CD14-positive monocyte (primary cell): Measurements from ENCODE around the gene ACIN1. TPM values are rescaled to one million over a fixed set of nuclear protein-coding genes. Genes with fewer than 3 reads are reported as not detected.

ENCODE experiments used
- DNase-seq, 3 donors: peaks; one replicate each; pipeline ENCODE4 v3.0.0-alpha.2; 2011 to 2022
- H2AFZ ChIP-seq: 2 replicates; pipeline ENCODE4 v1.6.0; 2012; ENCODE audit warnings: mild to moderate bottlenecking, low read depth, low read length, inconsistent platforms; ENCODE audit not compliant: insufficient read depth, poor library complexity, severe bottlenecking
- H3K27ac ChIP-seq, 2 donors: 1 replicate in 1 of 2; 2 replicates in 1 of 2; pipeline ENCODE4 v1.5.1; 2012 to 2013; ENCODE audit warnings: low read length in 2 of 2, control low read depth in 1 of 2, inconsistent platforms in 1 of 2, low read depth in 1 of 2, mild to moderate bottlenecking in 1 of 2
- H3K27me3 ChIP-seq, 2 donors: one replicate each; pipeline versions ENCODE4 v1.6.0 to v1.6.1; 2011 to 2013; ENCODE audit warnings: low read length in 2 of 2; ENCODE audit not compliant: control insufficient read depth in 2 of 2, insufficient read depth in 2 of 2
- H3K36me3 ChIP-seq, 2 donors: replicated peaks in 1 of 2; 1 replicate in 1 of 2; 2 replicates in 1 of 2; pipeline versions ENCODE4 v1.5.1 to v1.6.1; 2012 to 2013; ENCODE audit warnings: low read length in 2 of 2, control low read depth in 1 of 2, inconsistent platforms in 1 of 2, mild to moderate bottlenecking in 1 of 2; ENCODE audit not compliant: insufficient read depth in 2 of 2, control insufficient read depth in 1 of 2
- H3K4me1 ChIP-seq, 2 donors: 1 replicate in 1 of 2; 2 replicates in 1 of 2; pipeline versions ENCODE4 v1.5.1 to v1.6.1; 2012 to 2013; ENCODE audit warnings: low read length in 2 of 2, control low read depth in 1 of 2, inconsistent platforms in 1 of 2, mild to moderate bottlenecking in 1 of 2, moderate library complexity in 1 of 2; ENCODE audit not compliant: insufficient read depth in 2 of 2, control insufficient read depth in 1 of 2
- H3K4me2 ChIP-seq: replicated peaks from 2 replicates; pipeline ENCODE3; 2012; ENCODE audit warnings: low read length, moderate library complexity, mild to moderate bottlenecking; ENCODE audit not compliant: poor library complexity, severe bottlenecking; ENCODE audit errors: extremely low read depth
- H3K4me3 ChIP-seq, 3 experiments: fragments of 200-600 bp in 1 of 3; sonication (generic) in 1 of 3; replicated peaks in 1 of 3; 1 replicate in 2 of 3; 2 replicates in 1 of 3; pipeline ENCODE4 v1.5.1; 2011 to 2013; ENCODE audit warnings: low read length in 3 of 3, mild to moderate bottlenecking in 3 of 3, control low read depth in 2 of 3, low read depth in 2 of 3, inconsistent platforms in 1 of 3, moderate library complexity in 1 of 3
- H3K79me2 ChIP-seq: 2 replicates; pipeline ENCODE4 v1.6.0; 2012; ENCODE audit warnings: mild to moderate bottlenecking, control low read depth, inconsistent platforms, low read length, moderate library complexity; ENCODE audit not compliant: insufficient read depth
- H3K9ac ChIP-seq: 2 replicates; pipeline ENCODE4 v1.6.0; 2017; ENCODE audit warnings: low read length, mild to moderate bottlenecking; ENCODE audit not compliant: insufficient read depth, poor library complexity, severe bottlenecking
- H3K9me3 ChIP-seq, 2 donors: replicated peaks in 1 of 2; 1 replicate in 1 of 2; 2 replicates in 1 of 2; pipeline versions ENCODE4 v1.5.1 to v1.6.1; 2012 to 2013; ENCODE audit warnings: low read length in 2 of 2, control low read depth in 1 of 2; ENCODE audit not compliant: control insufficient read depth in 1 of 2, insufficient read depth in 1 of 2
- H4K20me1 ChIP-seq: 2 replicates; pipeline ENCODE4 v1.6.0; 2012; ENCODE audit warnings: mild to moderate bottlenecking, low read length, control low read depth, moderate library complexity; ENCODE audit not compliant: insufficient read depth
- H3K27ac Mint-ChIP-seq, 7 donors: one replicate each; pipeline ENCODE4 v1.8.0; 2020; ENCODE audit warnings: mild to moderate bottlenecking in 7 of 7, mixed read lengths in 7 of 7, moderate library complexity in 6 of 7, inconsistent platforms in 2 of 7
- H3K27me3 Mint-ChIP-seq, 3 donors: one replicate each; pipeline ENCODE4 v1.8.0; 2021 to 2022; ENCODE audit warnings: low read depth in 3 of 3, mild to moderate bottlenecking in 3 of 3, mixed read lengths in 3 of 3, moderate library complexity in 3 of 3, inconsistent platforms in 1 of 3
- H3K36me3 Mint-ChIP-seq, 2 donors: one replicate each; pipeline ENCODE4 v1.8.0; 2020; ENCODE audit warnings: mixed read lengths in 2 of 2, inconsistent platforms in 1 of 2, mild to moderate bottlenecking in 1 of 2
- H3K4me1 Mint-ChIP-seq: one replicate; pipeline ENCODE4 v1.8.0; 2020; ENCODE audit warnings: mild to moderate bottlenecking, mixed read lengths
- H3K4me3 Mint-ChIP-seq, 2 donors: one replicate each; pipeline ENCODE4 v1.8.0; 2020; ENCODE audit warnings: mild to moderate bottlenecking in 2 of 2, mixed read lengths in 2 of 2, moderate library complexity in 1 of 2
- H3K9me3 Mint-ChIP-seq, 7 donors: one replicate each; pipeline ENCODE4 v1.8.0; 2020 to 2022; ENCODE audit warnings: mixed read lengths in 7 of 7, mild to moderate bottlenecking in 6 of 7, moderate library complexity in 6 of 7, inconsistent platforms in 2 of 7
- WGBS: methylation state at CpG from one replicate; pipeline ENCODE4 v1.1.5; 2013; ENCODE audit warnings: missing lambda C conversion rate; ENCODE audit not compliant: insufficient coverage; 5-methylcytosine and 5-hydroxymethylcytosine counted together
- intact Hi-C, 2 donors: fragments of 100-400 bp; cut with micrococcal nuclease; formaldehyde crosslinking; loops; one replicate each; pipeline versions ENCODE4 v1.15.0 to v1.15.1; 2023
- polyA plus RNA-seq, 3 donors: library from polyadenylated mRNA; depleted of rRNA in 1 of 3; unstranded in 2 of 3; stranded (reverse) in 1 of 3; fragments of 300-500 nt in 2 of 3; fragments of >200 nt in 1 of 3; fragmentation: Illumina TruSeq in 2 of 3; gene quantifications; 1 replicate in 2 of 3; 2 replicates in 1 of 3; pipeline ENCODE4 v1.2.3, GENCODE V29; 2012 to 2021
- TF ChIP-seq, protein P1 (sequence below): fragments of 200-600 bp; IDR thresholded peaks from one replicate; pipeline ENCODE4 v1.8.0; 2022; ENCODE audit warnings: antibody characterized with exemption, mild to moderate bottlenecking

Gene ACIN1
- polyA plus RNA-seq, 3 donors: 2.8 to 159 (median 5.4) TPM

DNA sequence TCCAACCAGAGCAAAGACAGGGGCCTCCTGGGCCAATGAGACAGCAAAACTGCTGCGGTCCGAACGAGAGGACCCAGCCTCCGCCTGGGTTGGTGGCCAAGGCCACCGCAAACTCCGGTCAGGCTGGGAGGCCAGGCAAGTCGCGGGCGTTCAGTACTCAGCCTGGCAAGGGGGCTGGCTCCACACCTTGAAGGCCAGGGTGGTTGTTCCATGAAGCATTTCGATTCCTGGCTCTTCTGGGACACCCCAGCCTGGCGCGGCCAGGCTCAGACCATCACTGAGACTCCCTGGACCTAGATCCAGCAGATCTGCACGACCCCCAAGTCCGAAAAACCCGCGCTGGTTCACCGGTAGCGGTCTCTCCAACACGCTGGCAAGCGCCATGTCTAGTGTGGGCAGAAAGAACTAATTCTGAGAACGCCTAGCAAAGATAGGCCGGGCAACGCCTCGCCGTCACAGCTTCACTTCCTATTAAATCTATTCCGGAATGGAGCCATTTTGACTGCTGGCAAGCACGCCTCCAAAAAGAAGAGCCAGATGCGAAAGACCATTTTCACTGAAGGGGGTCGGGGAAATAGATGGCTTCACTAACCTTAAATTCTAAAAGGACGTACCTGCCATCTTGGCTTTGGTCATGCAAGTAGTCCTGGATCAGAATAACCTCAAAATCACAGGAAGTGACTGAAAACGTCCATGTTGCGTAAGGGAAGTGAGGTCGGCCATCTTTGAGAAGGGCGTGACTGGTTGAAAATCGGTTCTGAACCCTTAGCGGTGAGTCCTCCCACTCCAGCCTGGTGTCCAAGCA, 60.2 kb downstream of the ACIN1 start, which contains the start of gene PSMB5:
TSS of gene PSMB5 (minus strand) at position 403 of the 805 bp plus-strand sequence. CDS start at position 384, 19 bp downstream.
- Mint-ChIP-seq H3K9me3 (no peaks in the 10 kb centered on the region), H3K27ac (peak within 1 kb of the TSS; percentile 92 to 99 (median 97)), H3K4me3 (peak within 1 kb of the TSS; percentile 87 to 92), H3K36me3 (peaks cover 19 to 31% of the 10 kb centered on the region in 2 donors), H3K4me1 (peaks cover 14% of the 10 kb centered on the region), H3K27me3 (peaks cover 0 to 6% (median 0%) of the 10 kb centered on the region in 3 donors)
- H3K36me3 ChIP-seq: peaks cover 22 to 25% of the 10 kb centered on the region in 2 donors
- peak within 1 kb of the TSS; percentile 89 for H3K9ac ChIP-seq
- H3K27ac ChIP-seq: peak within 1 kb of the TSS; percentile 69 to 96
- intact Hi-C loops: no loop called here
- DNase-seq: peak; percentile 89 to 95 (median 91)
- no peaks in the 10 kb centered on the region for H3K9me3 ChIP-seq
- H3K79me2 ChIP-seq: peaks cover 17% of the 10 kb centered on the region
- H3K27me3 ChIP-seq: no peaks in the 10 kb centered on the region
- H4K20me1 ChIP-seq: no peaks in the 10 kb centered on the region
- WGBS: under 1% methylated on average over 25 of the region's 36 CpGs
- H3K4me3 ChIP-seq: peak within 1 kb of the TSS; percentile 80 to 95 (median 88)
- H3K4me1 ChIP-seq: peaks cover 15 to 16% of the 10 kb centered on the region in 2 donors
- peak within 1 kb of the TSS; percentile 98 for H3K4me2 ChIP-seq
- TF ChIP-seq, protein P1, sequence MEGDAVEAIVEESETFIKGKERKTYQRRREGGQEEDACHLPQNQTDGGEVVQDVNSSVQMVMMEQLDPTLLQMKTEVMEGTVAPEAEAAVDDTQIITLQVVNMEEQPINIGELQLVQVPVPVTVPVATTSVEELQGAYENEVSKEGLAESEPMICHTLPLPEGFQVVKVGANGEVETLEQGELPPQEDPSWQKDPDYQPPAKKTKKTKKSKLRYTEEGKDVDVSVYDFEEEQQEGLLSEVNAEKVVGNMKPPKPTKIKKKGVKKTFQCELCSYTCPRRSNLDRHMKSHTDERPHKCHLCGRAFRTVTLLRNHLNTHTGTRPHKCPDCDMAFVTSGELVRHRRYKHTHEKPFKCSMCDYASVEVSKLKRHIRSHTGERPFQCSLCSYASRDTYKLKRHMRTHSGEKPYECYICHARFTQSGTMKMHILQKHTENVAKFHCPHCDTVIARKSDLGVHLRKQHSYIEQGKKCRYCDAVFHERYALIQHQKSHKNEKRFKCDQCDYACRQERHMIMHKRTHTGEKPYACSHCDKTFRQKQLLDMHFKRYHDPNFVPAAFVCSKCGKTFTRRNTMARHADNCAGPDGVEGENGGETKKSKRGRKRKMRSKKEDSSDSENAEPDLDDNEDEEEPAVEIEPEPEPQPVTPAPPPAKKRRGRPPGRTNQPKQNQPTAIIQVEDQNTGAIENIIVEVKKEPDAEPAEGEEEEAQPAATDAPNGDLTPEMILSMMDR: no peak
- H2AFZ ChIP-seq: peak within 1 kb of the TSS; percentile 99

DNA sequence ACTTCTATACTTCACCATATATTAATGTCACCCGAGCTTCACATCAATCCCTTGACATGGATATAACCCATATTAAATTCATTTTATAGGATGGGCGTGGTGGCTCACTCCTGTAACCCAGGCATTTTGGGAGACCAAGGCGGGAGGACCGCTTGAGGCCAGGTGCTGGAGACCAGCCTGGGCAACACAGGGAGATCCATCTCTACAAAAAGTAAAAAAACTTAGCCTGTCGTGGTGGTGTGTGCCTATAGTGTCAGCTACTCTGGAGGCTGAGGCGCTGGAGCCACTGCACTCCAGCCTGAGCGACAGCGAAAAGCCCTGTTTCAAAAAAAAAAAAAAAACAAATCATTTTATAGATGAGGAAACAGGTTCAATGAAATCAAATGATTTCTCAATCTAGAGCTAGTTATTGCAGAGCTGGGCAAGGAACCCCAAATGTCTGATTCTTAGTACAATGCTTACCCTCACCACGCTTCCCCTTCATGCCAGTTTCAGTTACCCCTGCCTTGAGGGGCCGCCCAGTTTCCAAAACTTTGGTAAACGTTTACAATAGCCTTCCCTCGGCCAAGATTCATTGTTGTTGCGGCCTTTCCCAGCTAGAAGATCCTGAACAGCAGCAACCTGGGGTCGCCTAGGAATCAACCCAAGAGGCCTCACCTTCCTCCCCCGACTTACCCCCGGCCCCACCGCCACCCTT, 61.0 kb downstream of the ACIN1 start:
- Mint-ChIP-seq H3K36me3 (peaks cover 23 to 39% of the 10 kb centered on the region in 2 donors), H3K27me3 (peaks cover 0 to 1% (median 0%) of the 10 kb centered on the region in 3 donors), H3K4me1 (peaks cover 17% of the 10 kb centered on the region), H3K27ac (peak overlapping the region; percentile 92 to 99 (median 97)), H3K9me3 (no peaks in the 10 kb centered on the region), H3K4me3 (peak overlapping the region; percentile 87 to 92)
- Histone ChIP-seq H4K20me1 (no peaks in the 10 kb centered on the region), H3K9ac (peak overlapping the region; percentile 89), H3K4me1 (peaks cover 16% of the 10 kb centered on the region in 2 donors), H3K79me2 (peaks cover 22% of the 10 kb centered on the region), H3K4me3 (peak overlapping the region; percentile 80 to 95 (median 88)), H3K27ac (peak overlapping the region; percentile 69 to 96), H3K36me3 (peaks cover 24 to 30% of the 10 kb centered on the region in 2 donors), H3K9me3 (no peaks in the 10 kb centered on the region), H2AFZ (peak overlapping the region; percentile 99), H3K4me2 (peak overlapping the region; percentile 98), H3K27me3 (no peaks in the 10 kb centered on the region)
- TF ChIP-seq, protein P1: no peak
- WGBS: 11% methylated on average over 10 of the region's 17 CpGs
- intact Hi-C loops: no loop called here
- DNase-seq: no peak
